PC-3 (cell line): ENCODE results near the gene KRTAP22-1. TPM values are rescaled to one million over a fixed set of nuclear protein-coding genes. Genes with fewer than 3 reads are reported as not detected.

ENCODE experiments used
- ATAC-seq: fragments of 200-7000 bp; cut with Tn5 transposase; 2 replicates; pipeline ENCODE4 v1.9.1; 2020; ENCODE audit warnings: mild to moderate bottlenecking, moderate library complexity
- BruUV-seq: library from RNA; stranded (reverse); fragments of 400-500 nt; replicated peaks from 2 replicates; lab custom pipeline; 2021; lab: Mats Ljungman, UMichigan
- CTCF ChIA-PET: fragments of 300-600 bp; sonication (Branson Sonifier 250); formaldehyde crosslinking; loops from one replicate; lab custom pipeline; 2022; ENCODE audit warnings: antibody characterized with exemption; lab: Charles Lee
- POLR2A ChIA-PET: fragments of 300-600 bp; sonication (Branson Sonifier 250); formaldehyde crosslinking; loops from one replicate; lab custom pipeline; 2022; ENCODE audit warnings: antibody characterized with exemption; ENCODE audit not compliant: unreplicated experiment; lab: Charles Lee
- DNase-seq: peaks from one replicate; pipeline ENCODE4 v3.0.0-alpha.2; 2015
- H2AFZ ChIP-seq: fragments of 300-600 bp; sonication (generic); 2 replicates; pipeline ENCODE4 v1.6.0; 2016; ENCODE audit warnings: antibody characterized with exemption, low read length
- H3F3A ChIP-seq: fragments of 300-600 bp; sonication (generic); one replicate; pipeline ENCODE4 v1.6.0; 2017; ENCODE audit warnings: antibody characterized with exemption, low read length, control low read depth, mild to moderate bottlenecking; ENCODE audit not compliant: unreplicated experiment
- H3K27ac ChIP-seq: fragments of 300-600 bp; sonication (generic); 2 replicates; pipeline ENCODE4 v1.5.1; 2016; ENCODE audit warnings: mild to moderate bottlenecking, low read length
- H3K27me3 ChIP-seq: fragments of 300-600 bp; sonication (generic); 2 replicates; pipeline ENCODE4 v1.6.1; 2016; ENCODE audit warnings: low read length, mixed read lengths
- H3K36me3 ChIP-seq: fragments of 300-600 bp; sonication (generic); 2 replicates; pipeline ENCODE4 v1.6.1; 2016; ENCODE audit warnings: low read depth, mixed run types, low read length, mixed read lengths
- H3K4me1 ChIP-seq: fragments of 300-600 bp; sonication (generic); 2 replicates; pipeline ENCODE4 v1.5.1; 2016; ENCODE audit warnings: low read length; ENCODE audit not compliant: insufficient read depth
- H3K4me2 ChIP-seq: fragments of 300-600 bp; sonication (generic); 2 replicates; pipeline ENCODE4 v1.6.0; 2016; ENCODE audit warnings: low read length
- H3K4me3 ChIP-seq: fragments of 300-600 bp; sonication (generic); 2 replicates; pipeline ENCODE4 v1.5.1; 2016; ENCODE audit warnings: mild to moderate bottlenecking, low read length, mixed read lengths
- H3K79me2 ChIP-seq: fragments of 300-600 bp; sonication (generic); 2 replicates; pipeline ENCODE4 v1.6.1; 2017; ENCODE audit warnings: low read length, mixed read lengths
- H3K9ac ChIP-seq: fragments of 300-600 bp; sonication (generic); 2 replicates; pipeline ENCODE4 v1.6.0; 2016; ENCODE audit warnings: mild to moderate bottlenecking, low read length
- H3K9me2 ChIP-seq: fragments of 300-600 bp; sonication (generic); replicated peaks from 2 replicates; pipeline ENCODE4 v1.6.1; 2016; ENCODE audit warnings: mixed run types, low read length, mixed read lengths
- H3K9me3 ChIP-seq: fragments of 300-600 bp; sonication (generic); 2 replicates; pipeline ENCODE4 v1.6.1; 2016; ENCODE audit warnings: low read length, mixed read lengths
- H4K20me1 ChIP-seq: fragments of 300-600 bp; sonication (generic); 2 replicates; pipeline ENCODE4 v1.6.1; 2016; ENCODE audit warnings: low read length, mixed read lengths
- CTCF ChIP-seq: fragments of 300-600 bp; sonication (generic); conservative IDR thresholded peaks from 2 replicates; pipeline ENCODE4 v1.5.1; 2017; ENCODE audit warnings: antibody characterized with exemption, low read depth, mild to moderate bottlenecking, low read length
- EZH2 ChIP-seq: fragments of 300-600 bp; sonication (generic); IDR thresholded peaks from one replicate; pipeline ENCODE4 v1.6.1; 2017; ENCODE audit warnings: antibody characterized with exemption, mild to moderate bottlenecking, low read length; ENCODE audit not compliant: unreplicated experiment
- EZH2phosphoT487 ChIP-seq: fragments of 300-600 bp; sonication (generic); IDR thresholded peaks from 2 replicates; pipeline ENCODE4 v1.6.1; 2018; ENCODE audit warnings: mild to moderate bottlenecking, antibody characterized with exemption, low read length, borderline replicate concordance
- intact Hi-C: fragments of 100-400 bp; cut with micrococcal nuclease; formaldehyde crosslinking; loops from 2 replicates; pipeline ENCODE4 v1.9.0; 2023
- total RNA-seq: library from RNA; depleted of rRNA; stranded (reverse); fragments of >200 nt; gene quantifications from 2 replicates; pipeline ENCODE4 v1.2.3, GENCODE V29; 2014

Gene KRTAP22-1
- total RNA-seq, 1 experiment from 2014 or later, result not detected

DNA sequence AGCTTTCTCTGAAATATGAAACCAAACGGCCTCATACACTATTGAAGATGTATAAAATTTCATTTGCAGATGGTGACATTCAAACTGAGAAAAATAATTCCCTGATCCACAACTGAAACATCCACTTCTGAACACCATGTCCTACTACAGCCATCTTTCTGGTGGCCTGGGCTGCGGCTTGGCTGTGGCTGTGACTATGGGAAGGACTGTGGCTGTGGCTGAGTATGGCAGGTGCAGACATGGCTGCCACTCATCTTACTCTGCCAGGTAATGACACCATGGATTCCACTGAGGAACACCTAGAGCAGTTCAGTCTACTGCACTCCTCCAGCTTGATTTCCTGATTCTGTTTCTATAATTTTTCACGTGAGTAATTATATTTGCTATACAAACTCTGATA is 19.6 kb downstream of the KRTAP22-1 start, which contains the start of gene KRTAP20-4:
Gene KRTAP20-4, plus strand, starts transcription at position 106 of the 400 bp plus-strand sequence.
- H3K4me3 ChIP-seq, result peak within 1 kb of the TSS; percentile 30; the same call in 1 of the 2 replicates
- H3K27ac ChIP-seq, result peak within 1 kb of the TSS; percentile 88
- peaks cover 44% of the 10 kb centered on the region for H3K4me1 ChIP-seq
- peak; percentile 16 for ATAC-seq
- no peaks in the 10 kb centered on the region for H3K9me3 ChIP-seq
- TSS peak; percentile 75 for BruUV-seq
- CTCF ChIA-PET, result no interaction called here
- H2AFZ ChIP-seq, result peak within 1 kb of the TSS; percentile 41
- TF ChIP-seq CTCF (no peak), EZH2phosphoT487 (no peak), EZH2 (no peak)
- H3K4me2 ChIP-seq, result peak within 1 kb of the TSS; percentile 77
- no peaks in the 10 kb centered on the region for H3K36me3 ChIP-seq
- H3K9ac ChIP-seq, result peak within 1 kb of the TSS; percentile 52
- H3K9me2 ChIP-seq, result no peaks in the 10 kb centered on the region; the same call in 1 of the 2 replicates
- no peaks in the 10 kb centered on the region for H3K79me2 ChIP-seq
- no peak for DNase-seq
- H3K27me3 ChIP-seq, result no peaks in the 10 kb centered on the region
- peaks cover 4% of the 10 kb centered on the region for H3F3A ChIP-seq
- intact Hi-C loops, result loop anchor here (2.0 kb wide), 1 partner anchor 112 kb away; no protein-coding TSS in a partner anchor
- POLR2A ChIA-PET, result no interaction called here
- H4K20me1 ChIP-seq, result no peaks in the 10 kb centered on the region

DNA sequence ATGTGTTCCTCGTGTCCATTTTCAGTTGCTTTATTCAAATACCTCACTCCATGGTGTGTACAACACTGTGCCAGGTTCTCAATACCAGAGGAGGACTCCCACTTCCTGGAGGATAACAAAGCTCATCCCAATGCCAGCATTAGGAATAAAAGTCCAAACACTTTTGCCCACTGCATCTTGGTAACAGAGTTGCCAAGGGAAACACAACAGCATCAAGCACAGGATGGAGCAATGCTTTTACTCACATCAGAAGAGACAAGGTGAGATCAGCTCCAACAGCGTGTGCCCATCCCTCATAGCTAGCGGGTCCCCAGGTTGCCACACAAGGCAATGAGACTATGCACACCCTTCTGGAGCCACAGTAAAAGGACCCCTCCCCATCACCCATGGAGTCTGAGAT is 22.5 kb downstream of the KRTAP22-1 start:
- H3K36me3 ChIP-seq, result no peaks in the 10 kb centered on the region
- H3K4me2 ChIP-seq, result no peak overlapping the region
- TF ChIP-seq EZH2phosphoT487 (no peak), EZH2 (no peak), CTCF (no peak)
- H3F3A ChIP-seq, result peaks cover 4% of the 10 kb centered on the region
- H3K9ac ChIP-seq, result no peak overlapping the region
- H3K4me1 ChIP-seq, result peaks cover 47% of the 10 kb centered on the region
- ATAC-seq (no peak), DNase-seq (peak; percentile 12)
- ChIA-PET CTCF (interaction anchor here (1.2 kb wide), 1 partner anchor 126 kb away, joined by 3 read pairs; no protein-coding TSS in a partner anchor), POLR2A (interaction anchor here (0.7 kb wide), 1 partner anchor 1655 kb away, joined by 22 read pairs; no protein-coding TSS in a partner anchor)
- H3K4me3 ChIP-seq, result no peak overlapping the region
- no peaks in the 10 kb centered on the region for H4K20me1 ChIP-seq
- no peaks in the 10 kb centered on the region for H3K27me3 ChIP-seq
- H2AFZ ChIP-seq, result no peak overlapping the region
- BruUV-seq, result no TSS peak
- H3K9me2 ChIP-seq, result no peaks in the 10 kb centered on the region
- no peaks in the 10 kb centered on the region for H3K9me3 ChIP-seq
- intact Hi-C loops, result no loop called here
- no peaks in the 10 kb centered on the region for H3K79me2 ChIP-seq
- no peak overlapping the region for H3K27ac ChIP-seq

GRCh38 chr21:30625449-30626165 is 24.7 kb downstream of the KRTAP22-1 start:
- H3K9me2 ChIP-seq, result no peaks in the 10 kb centered on the region
- no peak overlapping the region for H3K27ac ChIP-seq
- intact Hi-C loops, result no loop called here

More at GRCh38 chr21:30625449-30626165, 24.7 kb downstream of the KRTAP22-1 start:
- BruUV-seq, result no TSS peak
- Histone ChIP-seq H3K4me2 (no peak overlapping the region), H3K9me3 (no peaks in the 10 kb centered on the region), H3K4me1 (peaks cover 28% of the 10 kb centered on the region), H3K9ac (no peak overlapping the region), H4K20me1 (no peaks in the 10 kb centered on the region), H3K36me3 (no peaks in the 10 kb centered on the region), H3F3A (no peaks in the 10 kb centered on the region), H2AFZ (no peak overlapping the region), H3K4me3 (no peak overlapping the region), H3K79me2 (no peaks in the 10 kb centered on the region), H3K27me3 (no peaks in the 10 kb centered on the region)
- DNase-seq (no peak), ATAC-seq (no peak)
- CTCF ChIA-PET, result no interaction called here
- no peak for TF ChIP-seq EZH2
- TF ChIP-seq EZH2phosphoT487, result no peak
- no peak for TF ChIP-seq CTCF
- POLR2A ChIA-PET, result no interaction called here
